Progenitor cell of endocrine pancreas (in vitro differentiated cells): ENCODE results near the gene ELL3. TPM values are rescaled to one million over a fixed set of nuclear protein-coding genes. Genes with fewer than 3 reads are reported as not detected.
A peak's percentile ranks its signal among the peaks of the same experiment; 100 is the strongest.
"Not testable (repeated sequence)": the region's sequence is repeated elsewhere in the genome, so short reads cannot be mapped to it uniquely, and the experiment has no call there.

ENCODE experiments used
- DNase-seq: peaks from one replicate; pipeline ENCODE4 v3.0.0; 2021; ENCODE audit warnings: low spot score; ENCODE audit not compliant: unreplicated experiment
- H3K27ac Mint-ChIP-seq: 2 replicates; pipeline ENCODE4 v1.8.0; 2021; ENCODE audit warnings: mild to moderate bottlenecking, moderate library complexity, mixed read lengths
- H3K27me3 Mint-ChIP-seq: 2 replicates; pipeline ENCODE4 v1.8.0; 2021; ENCODE audit warnings: mixed read lengths
- H3K36me3 Mint-ChIP-seq: 2 replicates; pipeline ENCODE4 v1.8.0; 2022; ENCODE audit warnings: mixed read lengths; ENCODE audit not compliant: insufficient read depth
- H3K4me1 Mint-ChIP-seq: 2 replicates; pipeline ENCODE4 v1.8.0; 2021; ENCODE audit warnings: low read depth, mixed read lengths
- H3K4me3 Mint-ChIP-seq: 2 replicates; pipeline ENCODE4 v1.8.0; 2021; ENCODE audit warnings: low read depth, mild to moderate bottlenecking, moderate library complexity, mixed read lengths
- H3K9me3 Mint-ChIP-seq: 2 replicates; pipeline ENCODE4 v1.8.0; 2021; ENCODE audit warnings: low read depth, mixed read lengths
- CTCF ChIP-seq: fragments of 200-600 bp; sonication (generic); IDR thresholded peaks from one replicate; pipeline ENCODE4 v1.5.0; 2021; ENCODE audit warnings: antibody characterized with exemption, mild to moderate bottlenecking; ENCODE audit not compliant: unreplicated experiment
- total RNA-seq: library from RNA; stranded (reverse); gene quantifications from 2 replicates; pipeline ENCODE4 v1.2.1, GENCODE V29; 2021

ELL3 gene
- total RNA-seq, 1 donor from 2014 or later, result 2.1 TPM

GRCh38 chr15:43749690-43750345 lies 26.9 kb downstream of the ELL3 start:
- Mint-ChIP-seq H3K9me3 (no peaks in the 10 kb centered on the region), H3K36me3 (peaks cover 13% of the 10 kb centered on the region), H3K27ac (no peak overlapping the region), H3K27me3 (no peaks in the 10 kb centered on the region), H3K4me3 (no peak overlapping the region), H3K4me1 (peaks cover 25% of the 10 kb centered on the region)
- no peak for TF ChIP-seq CTCF
- no peak for DNase-seq

GRCh38 chr15:43748376-43748775 lies 28.4 kb downstream of the ELL3 start:
- TF ChIP-seq CTCF, result no peak
- Mint-ChIP-seq H3K9me3 (no peaks in the 10 kb centered on the region), H3K36me3 (peaks cover 9% of the 10 kb centered on the region), H3K27ac (peak overlapping the region; percentile 50), H3K4me1 (peaks cover 25% of the 10 kb centered on the region), H3K4me3 (peak overlapping the region; percentile 98), H3K27me3 (no peaks in the 10 kb centered on the region)
- DNase-seq, result no peak

GRCh38 chr15:43746903-43747309 lies 29.9 kb downstream of the ELL3 start:
- peaks cover 22% of the 10 kb centered on the region for H3K4me1 Mint-ChIP-seq
- H3K9me3 Mint-ChIP-seq, H3K36me3 Mint-ChIP-seq, H3K27me3 Mint-ChIP-seq, DNase-seq: not testable (repeated sequence)
- H3K4me3 Mint-ChIP-seq, result peak overlapping the region; percentile 98
- peak overlapping the region; percentile 99 for H3K27ac Mint-ChIP-seq

- not testable (repeated sequence) for H3K9me3 Mint-ChIP-seq, H3K27me3 Mint-ChIP-seq, H3K36me3 Mint-ChIP-seq
- Mint-ChIP-seq H3K27ac (peak within 1 kb of the TSS; percentile 99), H3K4me3 (peak within 1 kb of the TSS; percentile 98), H3K4me1 (peaks cover 21% of the 10 kb centered on the region)
- peak; percentile 35 for TF ChIP-seq CTCF
- DNase-seq, result peak; percentile 90
Measured at GRCh38 chr15:43746245-43746902, 30.4 kb downstream of the ELL3 start, which contains the start of gene PDIA3. PDIA3 (plus strand) TSS chr15:43746438; CDS start chr15:43746540, 102 bp downstream.

GRCh38 chr15:43735416-43735815 lies 41.4 kb downstream of the ELL3 start:
- Mint-ChIP-seq H3K27me3 (peaks cover 4% of the 10 kb centered on the region), H3K4me1 (no peaks in the 10 kb centered on the region), H3K9me3 (no peaks in the 10 kb centered on the region), H3K4me3 (no peak overlapping the region), H3K36me3 (no peaks in the 10 kb centered on the region), H3K27ac (no peak overlapping the region)
- DNase-seq, result no peak
- no peak for TF ChIP-seq CTCF

GRCh38 chr15:43728053-43728725 lies 48.6 kb downstream of the ELL3 start:
- H3K4me3 Mint-ChIP-seq, result not testable (repeated sequence)

GRCh38 chr15:43726306-43726705 lies 50.5 kb downstream of the ELL3 start:
- H3K27ac Mint-ChIP-seq, H3K4me1 Mint-ChIP-seq, DNase-seq, H3K9me3 Mint-ChIP-seq, H3K36me3 Mint-ChIP-seq, H3K4me3 Mint-ChIP-seq: not testable (repeated sequence)
- H3K27me3 Mint-ChIP-seq, result peaks cover 10% of the 10 kb centered on the region

More at GRCh38 chr15:43728053-43728725, 48.6 kb downstream of the ELL3 start:
- H3K36me3 Mint-ChIP-seq, H3K27ac Mint-ChIP-seq, DNase-seq, H3K4me1 Mint-ChIP-seq, H3K9me3 Mint-ChIP-seq: not testable (repeated sequence)
- peaks cover 14% of the 10 kb centered on the region for H3K27me3 Mint-ChIP-seq
